ENCODE measurements around the gene LRP1B. TPM values are rescaled to one million over a fixed set of nuclear protein-coding genes. Genes with fewer than 3 reads are reported as not detected.

LRP1B gene
- polyA plus RNA-seq, 1 donor from 2014 or later: 12.7 TPM

DNA sequence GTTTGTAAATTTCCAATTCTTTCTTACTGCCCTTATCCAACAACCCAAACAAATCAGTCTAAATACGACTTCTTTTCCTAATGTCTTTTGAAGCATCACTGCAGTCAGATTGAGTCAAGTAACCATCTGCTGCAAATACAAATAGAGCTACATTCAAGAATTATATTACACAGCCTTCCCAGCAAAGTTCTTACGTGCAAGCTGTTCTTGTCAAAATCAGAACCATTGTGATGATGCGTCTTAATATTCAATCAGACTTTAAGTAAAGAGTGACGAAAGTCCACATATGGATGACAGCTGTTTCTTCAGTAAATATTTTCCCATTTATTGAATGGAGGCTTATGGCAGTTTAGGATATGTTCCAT, 943.8 kb downstream of the LRP1B start:
- TF ChIP-seq EZH2 (IDR thresholded peaks at IDR 0.05; ENCODE audit: borderline replicate concordance, insufficient read depth, low read length, poor library complexity, severe bottlenecking) (no peak), EP300 (conservative IDR thresholded peaks at IDR 0.05; ENCODE audit: poor library complexity, severe bottlenecking) (no peak), RAD21 (conservative IDR thresholded peaks at IDR 0.05) (no peak), POLR2AphosphoS5 (IDR thresholded peaks at IDR 0.05) (no peak)
- TF ChIP-seq, protein P1, sequence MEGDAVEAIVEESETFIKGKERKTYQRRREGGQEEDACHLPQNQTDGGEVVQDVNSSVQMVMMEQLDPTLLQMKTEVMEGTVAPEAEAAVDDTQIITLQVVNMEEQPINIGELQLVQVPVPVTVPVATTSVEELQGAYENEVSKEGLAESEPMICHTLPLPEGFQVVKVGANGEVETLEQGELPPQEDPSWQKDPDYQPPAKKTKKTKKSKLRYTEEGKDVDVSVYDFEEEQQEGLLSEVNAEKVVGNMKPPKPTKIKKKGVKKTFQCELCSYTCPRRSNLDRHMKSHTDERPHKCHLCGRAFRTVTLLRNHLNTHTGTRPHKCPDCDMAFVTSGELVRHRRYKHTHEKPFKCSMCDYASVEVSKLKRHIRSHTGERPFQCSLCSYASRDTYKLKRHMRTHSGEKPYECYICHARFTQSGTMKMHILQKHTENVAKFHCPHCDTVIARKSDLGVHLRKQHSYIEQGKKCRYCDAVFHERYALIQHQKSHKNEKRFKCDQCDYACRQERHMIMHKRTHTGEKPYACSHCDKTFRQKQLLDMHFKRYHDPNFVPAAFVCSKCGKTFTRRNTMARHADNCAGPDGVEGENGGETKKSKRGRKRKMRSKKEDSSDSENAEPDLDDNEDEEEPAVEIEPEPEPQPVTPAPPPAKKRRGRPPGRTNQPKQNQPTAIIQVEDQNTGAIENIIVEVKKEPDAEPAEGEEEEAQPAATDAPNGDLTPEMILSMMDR (IDR thresholded peaks at IDR 0.05; ENCODE audit: poor library complexity, severe bottlenecking): no peak
- Histone ChIP-seq H3K4me2 (ENCODE audit: low read length) (no peak overlapping the region), H3K4me3 (ENCODE audit: low read length) (no peak overlapping the region), H3F3A (ENCODE audit: insufficient read depth, low read length, poor library complexity, severe bottlenecking) (no peaks in the 10 kb centered on the region), H3K27me3 (ENCODE audit: insufficient read depth, low read depth, low read length) (no peaks in the 10 kb centered on the region), H3K9ac (ENCODE audit: low read length) (no peak overlapping the region), H3K36me3 (ENCODE audit: insufficient read depth, low read length) (no peaks in the 10 kb centered on the region), H2AFZ (ENCODE audit: low read depth, low read length) (no peak overlapping the region), H3K27ac (ENCODE audit: low read length) (no peak overlapping the region), H4K20me1 (ENCODE audit: insufficient read depth) (no peaks in the 10 kb centered on the region), H3K9me3 (ENCODE audit: low read length) (no peaks in the 10 kb centered on the region), H3K79me2 (replicated peaks; ENCODE audit: insufficient read depth, low read length) (no peaks in the 10 kb centered on the region), H3K9me2 (ENCODE audit: insufficient read depth, low read length) (no peaks in the 10 kb centered on the region)

DNA sequence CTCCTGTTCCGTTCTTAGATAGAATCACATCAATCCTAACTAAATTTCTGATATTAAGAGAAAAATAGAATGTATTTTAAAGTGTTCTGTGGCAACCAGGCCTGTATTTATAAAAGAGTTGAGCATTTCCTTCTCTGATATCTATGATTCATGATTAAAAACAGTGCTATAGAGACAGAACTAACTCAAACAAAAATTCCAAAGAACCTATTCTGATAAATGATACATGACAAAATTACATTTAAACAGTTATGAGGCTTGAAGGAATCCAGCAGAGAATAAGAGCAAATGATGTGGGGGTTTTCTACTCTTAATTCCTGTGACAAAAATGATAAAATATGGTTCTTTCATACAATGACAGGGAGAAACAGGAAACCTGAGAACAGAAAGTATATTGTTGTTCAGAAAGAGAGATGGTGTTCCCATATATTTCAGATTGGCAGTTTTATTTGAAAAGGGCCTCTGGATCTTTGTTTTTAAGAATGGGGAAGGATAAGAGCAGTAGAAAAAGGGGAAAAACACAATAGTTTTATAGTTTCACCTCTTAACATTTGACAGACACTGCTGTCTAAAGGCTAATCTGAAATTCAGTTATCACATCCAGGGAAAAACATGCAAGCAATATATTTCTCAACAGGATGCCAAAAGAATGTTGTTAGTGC, 944.3 kb downstream of the LRP1B start:
- Histone ChIP-seq H3K27ac (ENCODE audit: low read length) (no peak overlapping the region), H3K27me3 (ENCODE audit: insufficient read depth, low read depth, low read length) (no peaks in the 10 kb centered on the region), H3K4me2 (ENCODE audit: low read length) (no peak overlapping the region), H3K36me3 (ENCODE audit: insufficient read depth, low read length) (no peaks in the 10 kb centered on the region), H4K20me1 (ENCODE audit: insufficient read depth) (no peaks in the 10 kb centered on the region), H3K4me3 (ENCODE audit: low read length) (no peak overlapping the region), H3K79me2 (replicated peaks; ENCODE audit: insufficient read depth, low read length) (no peaks in the 10 kb centered on the region), H3K9me2 (ENCODE audit: insufficient read depth, low read length) (no peaks in the 10 kb centered on the region), H3K9ac (ENCODE audit: low read length) (no peak overlapping the region), H3F3A (ENCODE audit: insufficient read depth, low read length, poor library complexity, severe bottlenecking) (no peaks in the 10 kb centered on the region), H3K9me3 (ENCODE audit: low read length) (no peaks in the 10 kb centered on the region), H2AFZ (ENCODE audit: low read depth, low read length) (no peak overlapping the region)
- TF ChIP-seq RAD21 (conservative IDR thresholded peaks at IDR 0.05): no peak
- TF ChIP-seq POLR2AphosphoS5 (IDR thresholded peaks at IDR 0.05): no peak
- TF ChIP-seq MXI1 (conservative IDR thresholded peaks at IDR 0.05; ENCODE audit: poor library complexity, severe bottlenecking): no peak
- no peak for TF ChIP-seq SMC3 (conservative IDR thresholded peaks at IDR 0.05; ENCODE audit: poor library complexity)
- TF ChIP-seq TAF1 (IDR thresholded peaks at IDR 0.05; ENCODE audit: low read depth): no peak
- TF ChIP-seq, protein P2, sequence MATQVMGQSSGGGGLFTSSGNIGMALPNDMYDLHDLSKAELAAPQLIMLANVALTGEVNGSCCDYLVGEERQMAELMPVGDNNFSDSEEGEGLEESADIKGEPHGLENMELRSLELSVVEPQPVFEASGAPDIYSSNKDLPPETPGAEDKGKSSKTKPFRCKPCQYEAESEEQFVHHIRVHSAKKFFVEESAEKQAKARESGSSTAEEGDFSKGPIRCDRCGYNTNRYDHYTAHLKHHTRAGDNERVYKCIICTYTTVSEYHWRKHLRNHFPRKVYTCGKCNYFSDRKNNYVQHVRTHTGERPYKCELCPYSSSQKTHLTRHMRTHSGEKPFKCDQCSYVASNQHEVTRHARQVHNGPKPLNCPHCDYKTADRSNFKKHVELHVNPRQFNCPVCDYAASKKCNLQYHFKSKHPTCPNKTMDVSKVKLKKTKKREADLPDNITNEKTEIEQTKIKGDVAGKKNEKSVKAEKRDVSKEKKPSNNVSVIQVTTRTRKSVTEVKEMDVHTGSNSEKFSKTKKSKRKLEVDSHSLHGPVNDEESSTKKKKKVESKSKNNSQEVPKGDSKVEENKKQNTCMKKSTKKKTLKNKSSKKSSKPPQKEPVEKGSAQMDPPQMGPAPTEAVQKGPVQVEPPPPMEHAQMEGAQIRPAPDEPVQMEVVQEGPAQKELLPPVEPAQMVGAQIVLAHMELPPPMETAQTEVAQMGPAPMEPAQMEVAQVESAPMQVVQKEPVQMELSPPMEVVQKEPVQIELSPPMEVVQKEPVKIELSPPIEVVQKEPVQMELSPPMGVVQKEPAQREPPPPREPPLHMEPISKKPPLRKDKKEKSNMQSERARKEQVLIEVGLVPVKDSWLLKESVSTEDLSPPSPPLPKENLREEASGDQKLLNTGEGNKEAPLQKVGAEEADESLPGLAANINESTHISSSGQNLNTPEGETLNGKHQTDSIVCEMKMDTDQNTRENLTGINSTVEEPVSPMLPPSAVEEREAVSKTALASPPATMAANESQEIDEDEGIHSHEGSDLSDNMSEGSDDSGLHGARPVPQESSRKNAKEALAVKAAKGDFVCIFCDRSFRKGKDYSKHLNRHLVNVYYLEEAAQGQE (IDR thresholded peaks at IDR 0.05; ENCODE audit: borderline replicate concordance): no peak
- no peak for TF ChIP-seq EZH2 (IDR thresholded peaks at IDR 0.05; ENCODE audit: borderline replicate concordance, insufficient read depth, low read length, poor library complexity, severe bottlenecking)
- no peak for TF ChIP-seq EP300 (conservative IDR thresholded peaks at IDR 0.05; ENCODE audit: poor library complexity, severe bottlenecking)
- TF ChIP-seq, protein P1 (IDR thresholded peaks at IDR 0.05; ENCODE audit: poor library complexity, severe bottlenecking): no peak

Data from neural cell (in vitro differentiated cells).